D721Med (cell line): ENCODE results near the gene ITGB5.

Source experiments
- DNase-seq: peaks from one replicate; pipeline ENCODE4 v3.0.0; 2011; ENCODE audit warnings: low spot score; ENCODE audit not compliant: insufficient read length
- FAIRE-seq: peaks from 2 replicates; lab custom pipeline; 2011; peaks lifted over from hg19 to GRCh38; lab: Jason Lieb, UNC
- CTCF ChIP-seq: IDR thresholded peaks from 2 replicates; pipeline ENCODE4 v1.5.1; 2012; ENCODE audit warnings: mild to moderate bottlenecking, control low read depth; ENCODE audit not compliant: insufficient read depth; ENCODE audit errors: missing control alignments

Gene ITGB5

DNA sequence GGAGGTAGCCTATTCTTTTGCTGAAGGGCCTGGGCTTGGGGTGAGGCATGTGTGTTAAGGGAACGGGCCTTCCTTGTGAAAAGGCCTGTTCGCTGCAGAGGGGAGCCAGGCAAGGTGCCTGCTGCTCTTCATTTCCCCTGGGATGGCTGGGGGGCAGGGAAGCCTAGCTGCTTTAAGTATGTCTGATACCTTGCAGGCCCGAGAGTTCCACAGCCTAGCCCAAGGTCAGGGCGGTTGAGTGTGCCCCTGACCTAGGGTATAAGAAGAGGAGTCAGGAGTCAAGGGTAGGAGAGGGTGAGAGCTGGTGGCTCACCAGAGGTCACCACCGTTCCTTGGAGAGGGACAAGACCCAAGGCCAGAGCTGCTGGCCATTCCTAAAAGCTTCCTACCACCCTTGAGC lies 110.3 kb downstream of the ITGB5 start:
- no peak for TF ChIP-seq CTCF
- no peak for FAIRE-seq
- no peak for DNase-seq

DNA sequence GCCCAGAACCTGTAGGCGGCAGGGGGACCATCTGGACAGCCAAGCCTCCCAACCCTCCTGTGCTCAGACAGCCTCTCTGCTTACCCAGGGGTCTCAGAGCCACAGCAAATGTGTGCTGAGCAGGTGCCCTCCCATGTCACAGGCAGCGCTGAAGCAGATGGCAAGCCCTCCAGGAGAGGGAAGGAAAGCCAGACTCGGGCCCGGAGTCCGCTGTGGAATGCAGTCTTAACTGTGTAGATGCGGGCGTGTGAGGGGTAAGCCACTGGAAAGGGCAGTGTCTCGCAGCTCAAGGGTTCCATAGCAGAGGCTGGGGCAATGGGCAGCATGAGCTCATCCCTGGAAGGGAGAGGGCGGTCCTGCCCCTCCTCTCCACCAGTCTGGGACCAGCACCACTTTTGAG lies 111.3 kb downstream of the ITGB5 start:
- DNase-seq: no peak
- no peak for TF ChIP-seq CTCF
- no peak for FAIRE-seq

DNA sequence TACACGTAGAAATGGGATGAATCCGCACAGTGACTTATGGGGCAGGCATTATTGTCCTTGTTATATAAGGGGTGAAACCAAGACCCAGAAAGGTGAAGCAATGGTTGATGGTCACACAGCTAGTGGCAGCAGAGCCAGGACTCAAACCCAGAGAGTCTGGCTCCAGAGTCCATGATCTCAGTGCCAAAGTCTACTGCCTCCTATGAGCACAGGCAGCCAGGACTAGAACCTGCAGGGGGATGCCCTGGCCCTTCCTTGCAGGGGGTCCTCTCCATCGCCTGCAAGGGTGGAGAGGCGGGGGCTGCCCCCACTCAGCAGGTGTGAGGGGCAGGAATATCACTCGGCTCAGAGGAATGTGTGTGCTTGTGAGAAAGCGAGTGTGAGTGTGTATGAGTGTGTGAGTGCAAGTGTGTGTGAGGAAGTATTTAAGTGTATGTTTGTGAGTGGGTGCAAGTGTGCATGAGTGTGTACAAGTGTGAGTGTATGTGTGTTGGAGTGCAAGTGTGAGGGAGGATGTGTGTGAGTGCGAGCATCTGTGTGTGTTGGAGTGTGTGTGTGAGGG lies 112.2 kb downstream of the ITGB5 start:
- no peak for DNase-seq
- FAIRE-seq: no peak
- TF ChIP-seq CTCF: no peak

- no peak for DNase-seq
- FAIRE-seq: no peak
- no peak for TF ChIP-seq CTCF
Measured at GRCh38 chr3:124774327-124774718, 112.8 kb downstream of the ITGB5 start.

DNA sequence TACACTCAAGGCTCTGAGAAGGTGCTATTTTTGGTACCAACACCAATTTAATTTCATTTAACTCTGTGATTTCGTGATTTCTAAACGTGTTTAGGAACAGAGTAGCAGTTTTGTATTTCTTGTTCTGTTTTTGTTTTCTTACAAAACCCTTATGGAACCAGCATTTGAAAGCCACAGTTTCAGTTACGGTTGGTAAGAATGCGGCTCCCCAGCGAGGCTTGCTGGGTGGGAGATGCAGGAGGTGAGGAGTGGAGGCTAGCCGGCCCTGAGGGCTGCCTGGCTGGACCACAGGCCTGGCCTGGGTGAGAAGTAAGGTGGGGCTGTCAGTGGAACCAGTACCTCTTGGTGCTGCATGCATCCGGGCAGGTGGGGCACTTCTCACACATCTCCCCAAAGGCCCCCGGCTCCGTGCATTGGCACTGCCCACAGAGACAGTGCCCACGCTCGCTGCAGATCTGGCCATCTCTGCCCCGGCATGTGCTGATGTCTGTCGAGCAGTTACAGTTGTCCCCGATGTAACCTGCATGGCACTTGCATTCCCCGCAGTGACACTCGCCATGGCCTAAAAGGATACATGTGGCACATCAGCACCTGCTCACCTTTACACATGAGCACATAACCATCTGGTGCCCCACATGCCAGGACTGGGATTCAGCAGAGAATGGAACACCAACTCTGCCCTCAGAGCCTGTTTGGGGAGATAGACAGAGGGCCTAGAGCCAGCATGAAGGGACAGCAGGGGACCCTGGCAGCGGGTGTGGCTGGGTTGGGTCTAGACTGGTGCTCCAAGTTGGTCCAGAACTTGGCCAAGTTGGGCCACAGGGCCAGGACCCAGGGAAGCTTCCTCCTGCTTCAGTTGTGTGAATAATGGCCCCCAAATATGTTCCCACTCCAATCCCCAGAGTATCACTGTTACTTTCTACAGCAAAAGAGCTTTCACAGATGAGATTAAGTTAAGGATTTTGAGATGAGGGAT lies 113.5 kb downstream of the ITGB5 start:
- FAIRE-seq: no peak
- TF ChIP-seq CTCF: no peak
- no peak for DNase-seq

- DNase-seq (no peak), FAIRE-seq (no peak)
- no peak for TF ChIP-seq CTCF
Measured at GRCh38 chr3:124772081-124772831, 114.9 kb downstream of the ITGB5 start.

- TF ChIP-seq CTCF: no peak
- no peak for FAIRE-seq
- no peak for DNase-seq
Measured at GRCh38 chr3:124771083-124771445, 116.1 kb downstream of the ITGB5 start.
